PC-9 (cell line): ENCODE data around the gene EPB41L5.

ENCODE experiments used
- EZH2 ChIP-seq: fragments of 200-600 bp; sonication (generic); IDR thresholded peaks from 2 replicates; pipeline ENCODE4 v1.8.0; 2017; ENCODE audit warnings: antibody characterized with exemption, low read depth
- TF ChIP-seq, protein P1 (sequence below): fragments of 200-600 bp; sonication (generic); conservative IDR thresholded peaks from 2 replicates; pipeline ENCODE4 v1.6.1; 2017; ENCODE audit warnings: mixed run types, antibody characterized with exemption, mild to moderate bottlenecking, moderate library complexity

DNA sequence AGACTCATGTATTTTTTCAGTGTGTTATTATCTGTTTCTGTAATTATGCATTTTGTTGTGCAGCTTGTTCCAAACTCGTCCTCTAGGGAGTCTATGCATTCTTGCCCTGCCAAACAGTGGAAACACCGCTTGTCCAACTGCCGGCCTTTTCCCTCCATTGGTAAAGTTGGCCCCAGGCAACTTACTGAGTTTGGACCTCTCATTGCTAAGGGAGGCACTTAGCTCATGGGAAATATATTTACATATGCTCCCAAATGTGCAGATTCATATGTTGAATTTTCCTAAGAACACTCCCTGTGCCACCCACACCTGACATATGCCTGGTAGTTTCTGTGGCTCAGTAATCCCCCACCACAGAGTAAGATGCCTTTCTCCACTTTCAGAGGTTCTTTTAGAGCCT, 112.3 kb downstream of the EPB41L5 start:
- TF ChIP-seq, protein P1, sequence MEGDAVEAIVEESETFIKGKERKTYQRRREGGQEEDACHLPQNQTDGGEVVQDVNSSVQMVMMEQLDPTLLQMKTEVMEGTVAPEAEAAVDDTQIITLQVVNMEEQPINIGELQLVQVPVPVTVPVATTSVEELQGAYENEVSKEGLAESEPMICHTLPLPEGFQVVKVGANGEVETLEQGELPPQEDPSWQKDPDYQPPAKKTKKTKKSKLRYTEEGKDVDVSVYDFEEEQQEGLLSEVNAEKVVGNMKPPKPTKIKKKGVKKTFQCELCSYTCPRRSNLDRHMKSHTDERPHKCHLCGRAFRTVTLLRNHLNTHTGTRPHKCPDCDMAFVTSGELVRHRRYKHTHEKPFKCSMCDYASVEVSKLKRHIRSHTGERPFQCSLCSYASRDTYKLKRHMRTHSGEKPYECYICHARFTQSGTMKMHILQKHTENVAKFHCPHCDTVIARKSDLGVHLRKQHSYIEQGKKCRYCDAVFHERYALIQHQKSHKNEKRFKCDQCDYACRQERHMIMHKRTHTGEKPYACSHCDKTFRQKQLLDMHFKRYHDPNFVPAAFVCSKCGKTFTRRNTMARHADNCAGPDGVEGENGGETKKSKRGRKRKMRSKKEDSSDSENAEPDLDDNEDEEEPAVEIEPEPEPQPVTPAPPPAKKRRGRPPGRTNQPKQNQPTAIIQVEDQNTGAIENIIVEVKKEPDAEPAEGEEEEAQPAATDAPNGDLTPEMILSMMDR, result 0 out of 2 replicates have a peak, but pooled peaks have one; percentile 13
- TF ChIP-seq EZH2, result no peak
